Left ventricle myocardium inferior (tissue), 1 donor: ENCODE data around the gene ABHD1. TPM values are rescaled to one million over a fixed set of nuclear protein-coding genes. Genes with fewer than 3 reads are reported as not detected.
A peak's percentile ranks its signal among the peaks of the same experiment; 100 is the strongest.
"Not testable (repeated sequence)": the region's sequence is repeated elsewhere in the genome, so short reads cannot be mapped to it uniquely, and the experiment has no call there.

Source experiments
- DNase-seq: peaks from one replicate; pipeline ENCODE4 v3.0.0-alpha.2; 2020
- H3K27ac ChIP-seq: fragments of 200-600 bp; replicated peaks from 2 replicates; pipeline ENCODE4 v1.8.0; 2021
- H3K27me3 ChIP-seq: fragments of 200-600 bp; 2 replicates; pipeline ENCODE4 v1.8.0; 2021; ENCODE audit warnings: low read depth
- H3K36me3 ChIP-seq: fragments of 200-600 bp; 2 replicates; pipeline ENCODE4 v1.8.0; 2021
- H3K4me1 ChIP-seq: fragments of 200-600 bp; 2 replicates; pipeline ENCODE4 v1.8.0; 2021
- H3K4me3 ChIP-seq: fragments of 200-600 bp; 2 replicates; pipeline ENCODE4 v1.8.0; 2021; ENCODE audit warnings: mild to moderate bottlenecking, moderate library complexity
- H3K9me3 ChIP-seq: fragments of 200-600 bp; replicated peaks from 2 replicates; pipeline ENCODE4 v1.8.0; 2021
- CTCF ChIP-seq: fragments of 200-600 bp; IDR thresholded peaks from 2 replicates; pipeline ENCODE4 v1.8.0; 2021; ENCODE audit warnings: antibody characterized with exemption, mild to moderate bottlenecking, borderline replicate concordance
- intact Hi-C: fragments of 100-400 bp; cut with micrococcal nuclease; formaldehyde crosslinking; loops from one replicate; pipeline ENCODE4 v1.11.0; 2022
- total RNA-seq: library from RNA; stranded (reverse); fragmentation: NEBNext Ultra II Directional; extraction: Animal tissue kit (Norgen Biotek cat#: 25700); gene quantifications from one replicate; pipeline ENCODE4 v1.2.1, GENCODE V29; 2021
- donor health status: DM: no; HTN: yes; CAD: no; lungs with severe emphysema.

The ABHD1 gene
- total RNA-seq, 1 donor from 2014 or later = 3.5 TPM

DNA sequence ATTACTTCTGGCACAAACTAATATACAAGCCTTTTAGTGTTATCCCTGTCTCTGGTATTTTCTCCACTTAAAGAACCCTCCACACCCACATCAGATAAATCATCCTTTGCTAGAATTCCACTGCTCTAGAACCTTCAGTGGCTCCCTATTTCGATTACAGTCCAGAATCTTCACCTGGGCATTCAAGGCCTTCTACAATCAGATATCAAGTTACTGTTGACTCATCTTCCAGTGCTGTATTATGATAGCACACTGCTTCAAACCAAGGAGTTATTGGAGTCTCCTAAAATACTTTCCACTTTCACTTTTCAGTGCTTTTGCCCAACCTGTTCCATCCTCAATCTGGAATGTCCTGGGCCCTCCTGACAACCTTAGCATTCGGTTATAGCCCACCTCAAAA is 8.1 kb upstream of the ABHD1 start:
- no peak overlapping the region for H3K4me3 ChIP-seq
- no peak for TF ChIP-seq CTCF
- H3K9me3 ChIP-seq = no peaks in the 10 kb centered on the region
- DNase-seq = no peak
- no peaks in the 10 kb centered on the region for H3K36me3 ChIP-seq
- intact Hi-C loops = no loop called here
- peaks cover 45% of the 10 kb centered on the region for H3K27me3 ChIP-seq
- H3K27ac ChIP-seq = no peak overlapping the region
- H3K4me1 ChIP-seq = peaks cover 11% of the 10 kb centered on the region

DNA sequence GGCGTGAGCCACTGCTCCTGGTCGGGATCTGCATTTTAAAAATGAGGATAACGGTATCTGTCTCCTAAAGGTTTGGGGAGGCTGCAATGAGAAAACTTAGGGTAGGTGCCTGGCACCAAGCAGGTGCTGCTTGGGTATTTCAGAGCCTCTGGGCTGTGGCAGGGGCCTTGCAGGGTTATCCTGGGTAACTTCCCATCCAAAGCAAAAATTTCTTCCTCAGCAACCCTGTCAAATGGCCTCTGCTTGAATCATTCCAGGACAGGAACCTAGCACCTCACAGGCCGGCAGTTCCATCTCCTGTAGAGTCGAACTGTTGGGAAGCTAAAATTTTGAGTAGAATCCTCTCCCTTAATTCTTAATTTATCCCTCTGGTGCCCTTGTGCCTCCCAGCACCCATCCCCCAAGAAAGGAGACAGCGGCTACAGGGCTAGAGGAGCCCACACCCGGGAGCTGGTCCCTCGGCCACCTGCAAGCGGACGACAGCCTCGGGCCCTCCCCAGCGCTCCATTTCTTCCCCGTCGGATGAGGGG is 5.6 kb upstream of the ABHD1 start:
- H3K4me3 ChIP-seq = peak overlapping the region; percentile 60
- H3K9me3 ChIP-seq = no peaks in the 10 kb centered on the region
- H3K27me3 ChIP-seq = peaks cover 45% of the 10 kb centered on the region
- no peak for DNase-seq
- H3K36me3 ChIP-seq = no peaks in the 10 kb centered on the region
- TF ChIP-seq CTCF = no peak
- no peak overlapping the region for H3K27ac ChIP-seq
- peaks cover 15% of the 10 kb centered on the region for H3K4me1 ChIP-seq
- intact Hi-C loops = no loop called here

DNA sequence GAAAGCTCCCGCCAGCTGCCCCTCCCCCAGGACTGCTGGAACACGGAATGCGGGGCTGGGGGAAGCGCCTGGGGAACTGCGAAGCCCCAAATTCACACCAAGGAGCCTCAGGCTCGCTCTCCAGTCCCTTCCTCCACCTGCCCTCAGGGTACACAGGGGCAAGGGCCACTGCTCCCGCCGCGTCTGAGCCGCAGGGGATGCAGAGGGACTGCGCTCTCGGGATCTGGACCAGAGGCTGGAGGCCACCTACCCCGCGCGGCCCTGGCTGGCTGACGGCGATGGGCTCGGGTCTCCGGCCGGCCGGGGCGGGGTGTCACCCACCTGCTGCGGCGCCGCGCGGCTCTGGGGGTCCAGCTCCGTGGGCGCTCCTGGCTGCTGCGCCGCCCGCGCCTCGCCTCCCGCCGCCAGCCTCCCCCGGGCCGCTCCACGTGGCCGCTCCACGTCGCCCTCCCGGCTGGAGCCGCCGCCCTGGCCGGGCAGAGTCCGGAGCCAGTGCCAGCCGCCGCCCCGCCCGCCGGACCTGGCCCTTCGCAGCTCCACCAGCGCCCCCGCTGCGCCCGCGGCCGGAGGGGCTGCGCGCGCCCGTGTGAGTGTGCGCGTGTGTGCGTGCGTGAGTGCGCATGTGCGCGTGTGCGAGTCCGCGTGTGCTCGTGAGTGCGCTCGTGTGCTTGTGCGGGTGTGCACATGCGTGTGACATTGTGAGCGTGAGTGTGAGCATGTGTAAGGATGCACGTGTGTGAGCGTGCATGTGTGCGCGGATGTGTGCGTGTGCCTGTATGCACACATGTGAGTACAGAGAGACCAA is 4.9 kb upstream of the ABHD1 start, which contains the start of gene CGREF1:
Gene CGREF1, minus strand, starts transcription at position 604 of the 805 bp plus-strand sequence. CDS start 14,762 bp downstream, outside the sequence.
- no peaks in the 10 kb centered on the region for H3K9me3 ChIP-seq
- no peak within 1 kb of the TSS for H3K27ac ChIP-seq
- peaks cover 21% of the 10 kb centered on the region for H3K4me1 ChIP-seq
- peak within 1 kb of the TSS; percentile 60 for H3K4me3 ChIP-seq
- DNase-seq = no peak
- H3K27me3 ChIP-seq = peaks cover 45% of the 10 kb centered on the region
- H3K36me3 ChIP-seq = no peaks in the 10 kb centered on the region
- intact Hi-C loops = no loop called here
- TF ChIP-seq CTCF = no peak

- DNase-seq, H3K9me3 ChIP-seq, H3K27ac ChIP-seq, intact Hi-C loops, H3K36me3 ChIP-seq: not testable (repeated sequence)
- Histone ChIP-seq H3K27me3 (peaks cover 45% of the 10 kb centered on the region), H3K4me1 (peaks cover 26% of the 10 kb centered on the region), H3K4me3 (peak overlapping the region; percentile 60)
Measured at GRCh38 chr2:27119330-27119670, 4.3 kb upstream of the ABHD1 start.

GRCh38 chr2:27121906-27122305 is 1.7 kb upstream of the ABHD1 start:
- H3K36me3 ChIP-seq = no peaks in the 10 kb centered on the region
- intact Hi-C loops = no loop called here
- DNase-seq = no peak
- H3K4me1 ChIP-seq = peaks cover 32% of the 10 kb centered on the region
- no peak overlapping the region for H3K27ac ChIP-seq
- H3K4me3 ChIP-seq = no peak overlapping the region
- no peak for TF ChIP-seq CTCF
- no peaks in the 10 kb centered on the region for H3K9me3 ChIP-seq
- peaks cover 32% of the 10 kb centered on the region for H3K27me3 ChIP-seq

- Histone ChIP-seq H3K27ac (peak overlapping the region; percentile 78), H3K4me1 (peaks cover 32% of the 10 kb centered on the region), H3K4me3 (peak overlapping the region; percentile 75), H3K27me3 (peaks cover 23% of the 10 kb centered on the region), H3K9me3 (no peaks in the 10 kb centered on the region), H3K36me3 (no peaks in the 10 kb centered on the region)
- intact Hi-C loops = no loop called here
- no peak for TF ChIP-seq CTCF
- no peak for DNase-seq
Measured at GRCh38 chr2:27122791-27123190, 824 bp upstream of the ABHD1 start.
